ENCODE data around the gene CCDC142. TPM values are rescaled to one million over a fixed set of nuclear protein-coding genes. Genes with fewer than 3 reads are reported as not detected.
"Not testable (repeated sequence)": the region's sequence is repeated elsewhere in the genome, so short reads cannot be mapped to it uniquely, and the experiment has no call there.

Gene CCDC142
- total RNA-seq, 4 donors from 2014 or later: 7.3 to 41.6 (median 13.7) TPM

- Histone ChIP-seq H3K36me3 (peaks cover 0 to 25% of the 10 kb centered on the region in 2 donors), H3K27me3 (no peaks in the 10 kb centered on the region), H3K4me3 (no peak overlapping the region), H3K4me1 (peaks cover 2 to 46% (median 25%) of the 10 kb centered on the region in 3 donors), H3K27ac (no peak overlapping the region), H3K9me3 (no peaks in the 10 kb centered on the region)
- no peak for ATAC-seq
- 85 to 92% methylated on average over 4 to 8 of the region's 27 CpGs for WGBS, 2 donors (ENCODE audit: low coverage in 1 of 2)
- TF ChIP-seq POLR2AphosphoS5 (IDR thresholded peaks at IDR 0.05): no peak
- no peak for TF ChIP-seq POLR2A (IDR thresholded peaks at IDR 0.05)
- no peak for TF ChIP-seq EP300 (IDR thresholded peaks at IDR 0.05)
- no peak for TF ChIP-seq CTCF (IDR thresholded peaks at IDR 0.05)
Measured at GRCh38 chr2:74461187-74462053, 21.4 kb downstream of the CCDC142 start.

- H3K27me3 ChIP-seq, H3K9me3 ChIP-seq, ATAC-seq, H3K27ac ChIP-seq, H3K4me3 ChIP-seq: not testable (repeated sequence)
- 69% methylated on average over 4 of the region's 10 CpGs; no CpG with 5 or more reads in 1 of the 2 donors for WGBS, 2 donors (ENCODE audit: low coverage in 1 of 2)
- Histone ChIP-seq H3K36me3 (peaks cover 0 to 25% of the 10 kb centered on the region in 2 donors), H3K4me1 (peaks cover 5 to 50% (median 35%) of the 10 kb centered on the region in 3 donors)
Measured at GRCh38 chr2:74460187-74460586, 22.6 kb downstream of the CCDC142 start.

GRCh38 chr2:74459503-74460118 lies 23.2 kb downstream of the CCDC142 start:
- not testable (repeated sequence) for H3K9me3 ChIP-seq, H3K4me3 ChIP-seq, H3K27me3 ChIP-seq, H3K27ac ChIP-seq, ATAC-seq
- TF ChIP-seq POLR2AphosphoS5 (IDR thresholded peaks at IDR 0.05): peak; percentile 2
- WGBS, 2 donors (ENCODE audit: low coverage in 1 of 2): 82 to 100% methylated on average over 1 to 10 of the region's 13 CpGs
- peaks cover 0 to 25% of the 10 kb centered on the region in 2 donors for H3K36me3 ChIP-seq
- peaks cover 5 to 50% (median 35%) of the 10 kb centered on the region in 3 donors for H3K4me1 ChIP-seq

- H3K4me1 ChIP-seq: peaks cover 2 to 48% (median 31%) of the 10 kb centered on the region in 3 donors
- WGBS, 2 donors (ENCODE audit: low coverage in 1 of 2): 0 to 6% methylated on average over 4 to 10 of the region's 10 CpGs
- ATAC-seq: no peak
- H3K27ac ChIP-seq: peak overlapping the region in 3 of 4 donors; percentile 84 to 91 (median 87)
- peak overlapping the region; percentile 67 to 79 for H3K4me3 ChIP-seq
- TF ChIP-seq POLR2A (IDR thresholded peaks at IDR 0.05) (no peak), POLR2AphosphoS5 (IDR thresholded peaks at IDR 0.05) (no peak), EP300 (IDR thresholded peaks at IDR 0.05) (no peak), CTCF (IDR thresholded peaks at IDR 0.05) (no peak)
- no peaks in the 10 kb centered on the region for H3K27me3 ChIP-seq
- peaks cover 0 to 25% of the 10 kb centered on the region in 2 donors for H3K36me3 ChIP-seq
- H3K9me3 ChIP-seq: no peaks in the 10 kb centered on the region
Measured at GRCh38 chr2:74458938-74459363, 23.8 kb downstream of the CCDC142 start.

GRCh38 chr2:74458132-74458937 lies 24.5 kb downstream of the CCDC142 start, which contains the start of gene WBP1:
TSS of gene WBP1 (plus strand) at chr2:74458438. CDS start at chr2:74458603, 165 bp downstream.
- Histone ChIP-seq H3K27me3 (no peaks in the 10 kb centered on the region), H3K4me1 (peaks cover 2 to 44% (median 29%) of the 10 kb centered on the region in 3 donors), H3K27ac (peak within 1 kb of the TSS; percentile 80 to 98 (median 94)), H3K4me3 (peak within 1 kb of the TSS; percentile 67 to 79), H3K9me3 (no peaks in the 10 kb centered on the region), H3K36me3 (peaks cover 0 to 25% of the 10 kb centered on the region in 2 donors)
- WGBS, 2 donors (ENCODE audit: low coverage in 1 of 2): 0% methylated on average over 2 to 6 of the region's 38 CpGs
- TF ChIP-seq EP300 (IDR thresholded peaks at IDR 0.05): no peak
- TF ChIP-seq POLR2A (IDR thresholded peaks at IDR 0.05): peak; percentile 33 to 52
- peak; percentile 48 for TF ChIP-seq POLR2AphosphoS5 (IDR thresholded peaks at IDR 0.05)
- ATAC-seq: peak; percentile 96
